T-helper 9 cell (primary cell): Measurements from ENCODE around the gene PLXNA2.

Experiments used
- DNase-seq: peaks from one replicate; pipeline ENCODE4 v3.0.0-alpha.2; 2020

Gene PLXNA2

DNA sequence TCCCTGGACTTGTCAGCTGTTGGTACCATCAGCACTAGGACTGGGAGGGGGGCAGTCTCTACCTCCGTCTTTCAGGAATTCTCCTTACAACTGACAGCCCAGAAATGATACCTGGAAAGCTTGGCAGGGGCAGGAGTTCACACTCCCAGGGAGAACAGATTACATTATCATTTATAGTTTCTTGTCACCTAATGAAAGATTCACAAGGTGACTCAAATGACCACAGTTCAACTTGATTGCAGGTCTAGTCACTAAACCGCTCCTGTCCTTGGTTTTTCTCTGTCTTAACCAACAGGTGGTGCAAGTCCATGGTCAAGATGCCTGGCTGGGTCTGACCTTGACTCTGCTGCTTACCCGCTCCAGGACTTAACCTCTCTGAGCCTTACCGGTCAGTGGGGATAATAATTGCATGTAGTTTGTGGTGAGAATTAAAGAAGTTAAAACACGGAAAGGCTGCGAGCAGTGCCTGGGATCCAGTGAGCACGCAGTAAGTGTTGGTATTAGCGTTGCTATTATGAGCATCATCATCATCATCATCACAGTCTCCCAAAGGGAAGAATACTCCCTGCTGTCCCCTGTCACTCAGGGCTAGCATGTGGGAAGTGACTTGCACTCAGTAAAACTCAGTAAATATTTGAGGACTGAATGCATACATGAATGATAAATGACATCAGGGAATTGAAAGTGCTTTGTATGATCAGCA is 207.9 kb downstream of the PLXNA2 start:
- DNase-seq: no peak

GRCh38 chr1:208034135-208034534 is 210.0 kb downstream of the PLXNA2 start:
- no peak for DNase-seq

GRCh38 chr1:208033236-208033635 is 210.9 kb downstream of the PLXNA2 start:
- no peak for DNase-seq

GRCh38 chr1:208031932-208032320 is 212.3 kb downstream of the PLXNA2 start:
- DNase-seq: no peak

- DNase-seq: no peak
Observed at GRCh38 chr1:208031316-208031931, 212.8 kb downstream of the PLXNA2 start.

GRCh38 chr1:208030288-208031091 is 213.7 kb downstream of the PLXNA2 start:
- DNase-seq: no peak

DNA sequence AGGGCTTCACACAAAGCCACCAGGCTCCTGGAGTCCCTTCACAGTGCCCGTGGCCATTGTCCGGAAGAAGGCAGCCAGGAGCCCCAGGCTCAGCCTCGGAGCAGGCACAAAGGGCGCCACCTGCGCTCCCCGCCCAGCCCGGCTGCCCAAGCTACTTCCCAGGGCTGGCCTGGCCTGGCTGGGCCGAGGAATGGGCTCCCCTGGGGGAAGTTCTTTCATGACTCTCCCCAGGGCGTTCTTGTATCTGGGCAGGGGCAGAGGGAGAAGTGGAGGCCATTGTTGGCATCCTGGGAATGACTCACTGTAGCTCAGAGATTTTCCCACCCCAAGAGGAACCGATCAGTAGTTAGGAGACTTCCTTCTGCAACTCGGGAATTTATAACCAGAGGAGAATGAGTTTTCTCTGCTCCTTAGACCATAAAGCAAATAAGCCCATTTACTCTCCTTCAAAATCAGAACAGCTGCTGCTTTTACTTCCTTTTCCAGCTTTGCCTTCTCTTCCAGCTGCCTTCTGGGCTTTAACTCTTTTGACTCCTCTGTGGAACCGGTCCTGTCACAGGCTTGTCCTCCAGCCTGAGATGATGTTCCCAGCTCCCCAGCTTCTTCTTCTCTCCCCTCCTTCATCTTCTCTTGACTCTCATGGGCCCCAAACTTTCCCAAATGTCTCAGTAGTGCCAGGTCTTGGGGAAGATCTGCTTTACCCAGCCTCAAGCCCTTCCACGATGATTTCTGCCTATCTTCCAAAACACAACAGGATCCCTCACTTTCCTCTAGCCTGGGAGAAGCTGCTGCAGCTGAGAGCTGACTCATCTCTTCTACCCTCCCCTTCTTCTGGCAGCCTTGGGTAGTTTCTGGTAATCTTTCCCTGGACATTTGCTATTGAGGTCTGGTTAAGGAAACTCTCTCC is 214.6 kb downstream of the PLXNA2 start:
- DNase-seq: no peak

DNA sequence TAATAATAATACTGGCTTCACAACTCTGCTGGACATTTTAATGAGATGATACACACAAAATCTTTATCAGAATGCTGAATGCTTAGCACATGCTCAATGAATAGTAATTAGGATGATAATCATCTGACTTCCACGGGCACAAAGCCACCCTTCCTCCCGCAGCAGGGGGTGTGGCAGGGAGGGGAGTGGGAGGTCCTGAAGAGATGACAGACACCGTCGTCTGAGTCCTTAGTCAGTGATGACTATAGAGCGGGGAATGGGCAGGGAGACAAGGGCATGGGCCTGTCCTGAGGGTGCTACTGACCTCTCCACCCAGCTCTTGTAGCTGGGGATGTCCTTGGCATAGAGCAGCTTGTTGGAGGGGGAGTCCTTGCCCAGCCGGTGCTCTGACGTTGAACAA is 215.7 kb downstream of the PLXNA2 start:
- DNase-seq: no peak

DNA sequence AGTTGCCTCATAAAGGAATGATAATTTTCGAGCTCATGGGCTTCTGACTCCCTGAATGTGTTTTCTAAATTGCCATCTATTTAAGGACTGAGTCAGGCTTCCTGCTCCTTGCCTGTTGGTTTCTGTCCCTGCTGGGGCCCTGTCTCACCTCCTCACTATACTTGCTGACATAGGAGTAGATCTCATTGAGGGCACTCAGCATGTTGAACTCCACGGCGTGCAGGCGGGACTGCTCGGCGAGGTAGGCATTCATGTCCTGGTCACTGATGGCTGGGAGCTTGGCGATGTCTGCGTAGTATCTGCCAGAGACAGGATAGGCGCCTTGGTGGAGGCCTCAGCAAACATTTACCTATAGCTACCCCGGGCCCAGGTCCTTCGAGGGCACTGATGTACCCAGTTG is 216.3 kb downstream of the PLXNA2 start:
- no peak for DNase-seq

- DNase-seq: no peak
Observed at GRCh38 chr1:208026880-208027438, 217.2 kb downstream of the PLXNA2 start.

DNA sequence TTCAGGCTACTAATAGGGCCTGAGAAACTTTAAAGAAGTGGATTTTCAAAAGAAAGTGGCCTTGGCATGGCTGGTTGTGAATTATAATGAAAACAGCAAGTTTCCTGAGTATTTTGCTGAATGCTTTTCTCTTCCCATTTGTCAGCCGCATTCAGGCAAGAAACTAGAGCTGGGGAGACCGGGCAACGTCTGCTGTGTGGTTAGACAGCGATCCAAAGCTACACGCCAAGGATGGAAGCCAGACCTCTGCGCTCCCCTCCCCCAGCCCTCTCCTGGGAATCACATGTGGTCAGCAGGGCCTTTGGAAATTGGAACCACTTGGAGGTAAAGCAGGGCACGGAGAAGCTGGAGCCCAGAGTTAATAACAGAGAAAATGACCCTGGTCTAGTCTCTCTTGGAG is 219.2 kb downstream of the PLXNA2 start:
- DNase-seq: no peak

DNA sequence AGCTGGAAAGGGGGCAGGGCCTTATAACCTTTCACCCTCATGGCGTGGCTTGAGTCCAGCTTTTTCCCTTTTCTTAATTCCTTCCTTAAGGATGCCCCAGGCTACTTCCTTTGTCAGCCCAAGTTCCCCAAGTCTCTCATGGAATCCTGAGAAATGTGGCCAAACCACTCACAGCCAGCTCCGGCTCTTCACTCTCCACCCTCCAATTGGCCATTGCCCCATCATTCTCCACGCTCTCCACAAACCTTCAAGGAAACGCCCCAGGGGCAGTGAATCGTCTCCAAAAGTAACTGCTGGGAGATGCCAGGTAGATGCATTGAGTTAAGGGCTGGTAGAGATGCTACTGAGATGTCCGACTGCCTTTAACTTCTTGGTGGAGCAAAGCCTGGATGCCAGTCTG is 219.8 kb downstream of the PLXNA2 start:
- no peak for DNase-seq

GRCh38 chr1:208019257-208019656 is 224.9 kb downstream of the PLXNA2 start:
- no peak for DNase-seq

DNA sequence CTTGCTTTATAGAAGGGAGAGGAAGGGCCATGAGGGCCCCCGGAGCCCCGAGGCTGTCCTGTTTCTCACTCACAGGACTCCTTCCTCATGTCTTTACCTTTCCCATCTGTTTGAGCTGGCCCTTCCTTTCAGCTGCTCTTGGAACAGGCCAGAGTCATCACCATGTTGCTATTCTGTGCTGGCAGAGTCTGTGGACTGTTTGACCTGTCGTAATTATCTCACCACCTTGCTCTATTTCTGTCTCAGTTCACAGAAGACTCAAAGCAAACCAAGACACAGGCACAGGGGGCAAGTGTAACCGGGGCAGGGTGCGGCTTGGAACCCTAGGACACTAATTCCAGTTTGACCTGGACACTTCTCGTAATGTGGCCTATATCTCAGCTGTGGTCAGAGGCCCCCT is 228.9 kb downstream of the PLXNA2 start:
- DNase-seq: no peak

GRCh38 chr1:208013210-208013609 is 231.0 kb downstream of the PLXNA2 start:
- no peak for DNase-seq

- DNase-seq: no peak
Observed at GRCh38 chr1:208012721-208013120, 231.5 kb downstream of the PLXNA2 start.

GRCh38 chr1:208010487-208011071 is 233.6 kb downstream of the PLXNA2 start:
- no peak for DNase-seq

GRCh38 chr1:208009706-208010444 is 234.3 kb downstream of the PLXNA2 start:
- DNase-seq: no peak

- no peak for DNase-seq
Observed at GRCh38 chr1:208009303-208009702, 234.9 kb downstream of the PLXNA2 start.

DNA sequence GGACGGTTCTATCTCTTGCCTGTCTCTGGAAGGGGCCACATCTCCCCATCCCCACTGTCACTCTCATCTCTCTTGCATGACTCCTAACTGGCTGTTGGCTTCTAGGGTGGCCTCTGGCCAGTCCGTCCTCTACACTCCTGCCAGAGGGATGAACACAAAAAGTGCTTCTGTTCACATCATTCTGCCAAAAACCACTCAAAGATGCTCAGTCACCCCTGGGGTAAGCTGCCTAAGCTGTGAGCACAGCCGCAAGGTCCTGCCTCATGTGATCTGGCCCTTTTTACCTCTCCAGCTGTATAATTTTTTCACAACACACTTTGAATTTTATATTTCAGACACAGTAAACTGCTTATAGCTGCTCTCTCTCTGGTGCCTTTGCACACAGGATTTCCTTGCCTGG is 235.7 kb downstream of the PLXNA2 start:
- DNase-seq: no peak

DNA sequence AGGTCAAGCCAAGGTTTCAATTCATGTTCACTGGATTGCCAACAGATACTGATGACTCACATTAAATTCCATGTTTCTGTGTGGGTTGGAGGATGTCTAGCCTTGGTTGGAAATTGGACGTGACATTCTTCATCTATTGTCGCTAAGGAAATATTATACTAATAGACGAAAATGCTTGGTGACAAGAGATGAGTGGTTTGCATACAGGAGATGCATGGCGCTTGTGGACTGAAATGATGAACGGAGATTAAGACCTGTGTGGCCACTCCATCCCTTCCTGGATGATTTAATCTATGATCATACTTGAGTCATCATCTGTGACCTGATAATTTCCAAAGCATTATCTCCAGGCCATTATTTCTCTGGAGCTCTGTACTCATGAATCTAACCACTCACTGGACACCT is 236.2 kb downstream of the PLXNA2 start:
- DNase-seq: no peak
